Thyroid gland (tissue), 4 donors: Measurements from ENCODE around the gene POU3F2.

Experiments used
- CTCF ChIP-seq, 6 experiments: fragments of 200-600 bp in 3 of 6; fragments of 450-650 bp in 3 of 6; sonication (generic) in 3 of 6; IDR thresholded peaks; one replicate each; pipeline ENCODE4 v1.5.1; 2016 to 2019; ENCODE audit warnings: antibody characterized with exemption in 6 of 6, mild to moderate bottlenecking in 2 of 6, inconsistent platforms in 1 of 6, moderate library complexity in 1 of 6
- POLR2A ChIP-seq, 2 donors: fragments of 450-650 bp; IDR thresholded peaks; one replicate each; pipeline ENCODE4 v1.6.1; 2017; ENCODE audit warnings: antibody characterized with exemption in 2 of 2, mild to moderate bottlenecking in 2 of 2, moderate library complexity in 1 of 2

DNA sequence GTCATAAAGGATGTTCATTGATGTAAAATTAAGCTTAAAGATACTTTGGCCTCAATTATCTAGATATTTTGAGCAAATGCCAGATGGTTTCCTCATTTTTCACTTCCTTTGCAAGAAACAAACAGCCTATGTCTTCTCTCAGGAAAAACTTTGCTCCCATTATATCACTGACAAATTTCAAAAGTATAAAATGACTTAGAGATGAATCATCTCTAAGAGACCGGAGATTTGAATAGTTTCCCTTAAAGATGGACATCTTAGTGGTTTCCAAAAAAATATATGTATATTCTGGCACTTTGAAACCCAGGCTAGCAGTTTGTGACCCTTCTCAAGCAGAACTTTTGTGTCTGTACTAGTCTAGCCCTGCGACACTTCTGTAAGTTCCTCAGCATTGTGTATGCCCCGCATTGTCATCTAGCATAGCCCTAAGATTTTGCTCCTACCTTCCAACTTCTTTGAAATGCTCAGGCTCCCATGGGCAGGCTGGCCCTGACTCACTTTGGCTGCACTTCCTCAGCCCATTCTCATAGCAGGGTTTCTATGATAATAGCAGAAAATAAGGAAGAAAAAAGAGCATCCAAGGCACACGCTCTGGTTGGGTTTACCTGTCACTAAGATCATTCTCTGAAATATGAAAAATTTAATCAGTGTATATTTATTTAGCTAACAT is 25.7 kb upstream of the POU3F2 start:
- TF ChIP-seq CTCF (IDR thresholded peaks at IDR 0.05), result no peak
- no peak for TF ChIP-seq POLR2A (IDR thresholded peaks at IDR 0.05)
